ENCODE results near the gene TMCO4. TPM values are rescaled to one million over a fixed set of nuclear protein-coding genes. Genes with fewer than 3 reads are reported as not detected.

The TMCO4 gene
- total and polyA plus RNA-seq, 2 of the 4 experiments (the other 2 are of a cell fraction) = 7.3 to 8.6 TPM

- ChIA-PET POLR2A (ENCODE audit: unreplicated experiment) (no interaction called here), CTCF (interaction anchor here (0.6 kb wide), 1 partner anchor 9 kb away, joined by 3 read pairs; no protein-coding TSS in a partner anchor)
- Histone ChIP-seq H4K8ac (ENCODE audit: low read depth in 2 of 2, low read length in 2 of 2) (no peak overlapping the region), H4K20me1 (ENCODE audit: insufficient read depth, low read length) (no peaks in the 10 kb centered on the region), H2AK5ac (ENCODE audit: low read depth, low read length) (no peak overlapping the region), H3K14ac (replicated peaks; ENCODE audit: low read depth, low read length) (no peak overlapping the region), H4K91ac (ENCODE audit: insufficient read depth, low read depth, low read length) (no peak overlapping the region), H3K4me1 (ENCODE audit: control insufficient read depth, insufficient read depth, low read length) (no peaks in the 10 kb centered on the region), H3K4ac (ENCODE audit: low read depth, low read length) (no peak overlapping the region), H2BK20ac (ENCODE audit: low read depth, low read length) (no peak overlapping the region), H3K18ac (ENCODE audit: low read depth, low read length) (no peak overlapping the region), H2AK9ac (replicated peaks; ENCODE audit: low read depth, low read length, poor library complexity) (no peak overlapping the region), H3K9me1 (ENCODE audit: insufficient read depth, low read length) (no peaks in the 10 kb centered on the region), H3K23ac (ENCODE audit: low read depth, low read length) (no peak overlapping the region), H2BK15ac (ENCODE audit: low read depth, low read length) (no peak overlapping the region), H3K9me3 (ENCODE audit: control insufficient read depth, insufficient read depth, low read length) (no peaks in the 10 kb centered on the region), H3K79me1 (ENCODE audit: low read depth in 1 of 2, low read length in 2 of 2) (no peaks in the 10 kb centered on the region), H3K27ac (ENCODE audit: insufficient read depth, low read length) (no peak overlapping the region), H2BK5ac (ENCODE audit: low read depth, low read length, poor library complexity, severe bottlenecking) (no peak overlapping the region), H3K9ac (ENCODE audit: low read depth, low read length) (no peak overlapping the region), H2BK120ac (ENCODE audit: low read depth, low read length) (no peak overlapping the region), H3K4me3 (ENCODE audit: insufficient read depth, low read depth, low read length) (no peak overlapping the region), H4K5ac (ENCODE audit: low read depth, low read length) (no peak overlapping the region), H3K27me3 (ENCODE audit: control insufficient read depth, insufficient read depth, low read length) (peaks cover 22% of the 10 kb centered on the region), H3K4me2 (ENCODE audit: low read depth, low read length) (no peak overlapping the region), H3K36me3 (ENCODE audit: control insufficient read depth, insufficient read depth, low read length) (no peaks in the 10 kb centered on the region), H3K56ac (ENCODE audit: extremely low read depth, insufficient read depth, low read length) (no peak overlapping the region), H2AFZ (replicated peaks; ENCODE audit: low read length, poor library complexity) (no peak overlapping the region)
- in situ Hi-C loops (cut with MboI; ENCODE audit: low sequenced_read_pairs) = no loop called here
- no peak for TF ChIP-seq NFE2L2 (IDR thresholded peaks at IDR 0.05; ENCODE audit: low read depth, low read length)
- TF ChIP-seq RFX5 (IDR thresholded peaks at IDR 0.05; ENCODE audit: low read depth, low read length) = no peak
- TF ChIP-seq CHD1 (IDR thresholded peaks at IDR 0.05; ENCODE audit: low read depth, low read length) = no peak
- TF ChIP-seq, protein P1, sequence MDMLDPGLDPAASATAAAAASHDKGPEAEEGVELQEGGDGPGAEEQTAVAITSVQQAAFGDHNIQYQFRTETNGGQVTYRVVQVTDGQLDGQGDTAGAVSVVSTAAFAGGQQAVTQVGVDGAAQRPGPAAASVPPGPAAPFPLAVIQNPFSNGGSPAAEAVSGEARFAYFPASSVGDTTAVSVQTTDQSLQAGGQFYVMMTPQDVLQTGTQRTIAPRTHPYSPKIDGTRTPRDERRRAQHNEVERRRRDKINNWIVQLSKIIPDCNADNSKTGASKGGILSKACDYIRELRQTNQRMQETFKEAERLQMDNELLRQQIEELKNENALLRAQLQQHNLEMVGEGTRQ (IDR thresholded peaks at IDR 0.05; ENCODE audit: low read depth, low read length) = no peak
- no peak for TF ChIP-seq MAZ (IDR thresholded peaks at IDR 0.05; ENCODE audit: borderline replicate concordance, low read depth, low read length)
- TF ChIP-seq RAD21 (IDR thresholded peaks at IDR 0.05; ENCODE audit: low read length) = no peak
- no peak for TF ChIP-seq ELK1 (IDR thresholded peaks at IDR 0.05; ENCODE audit: borderline replicate concordance, low read depth, low read length)
- WGBS, 2 experiments (ENCODE audit: extremely low coverage in 2 of 2, insufficient read length in 1 of 2) = 83% methylated on average over 6 of the region's 15 CpGs; no CpG with 5 or more reads in 1 of the 2 experiments
- ATAC-seq (ENCODE audit: low read depth) = no peak
- dilution Hi-C loops (cut with HindIII; ENCODE audit: low sequenced_read_pairs, unreplicated experiment) = no loop called here
- intact Hi-C loops (cut with micrococcal nuclease) = no loop called here
- no peak for DNase-seq
- no TSS peak for BruUV-seq (replicated peaks)
These were observed 16.4 kb upstream of the TMCO4 start for GRCh38 chr1:19815801-19816736.
